HL-60/S4 (cell line): ENCODE measurements around the gene TRIM34.
"Not testable (repeated sequence)": the region's sequence is repeated elsewhere in the genome, so short reads cannot be mapped to it uniquely, and the experiment has no call there.

ENCODE experiments used
- in situ Hi-C: fragments of 300-500 bp; cut with MboI; formaldehyde crosslinking; loops from 2 replicates; pipeline ENCODE4 v1.14.3; 2022; ENCODE audit warnings: low sequenced_read_pairs

Gene TRIM34

DNA sequence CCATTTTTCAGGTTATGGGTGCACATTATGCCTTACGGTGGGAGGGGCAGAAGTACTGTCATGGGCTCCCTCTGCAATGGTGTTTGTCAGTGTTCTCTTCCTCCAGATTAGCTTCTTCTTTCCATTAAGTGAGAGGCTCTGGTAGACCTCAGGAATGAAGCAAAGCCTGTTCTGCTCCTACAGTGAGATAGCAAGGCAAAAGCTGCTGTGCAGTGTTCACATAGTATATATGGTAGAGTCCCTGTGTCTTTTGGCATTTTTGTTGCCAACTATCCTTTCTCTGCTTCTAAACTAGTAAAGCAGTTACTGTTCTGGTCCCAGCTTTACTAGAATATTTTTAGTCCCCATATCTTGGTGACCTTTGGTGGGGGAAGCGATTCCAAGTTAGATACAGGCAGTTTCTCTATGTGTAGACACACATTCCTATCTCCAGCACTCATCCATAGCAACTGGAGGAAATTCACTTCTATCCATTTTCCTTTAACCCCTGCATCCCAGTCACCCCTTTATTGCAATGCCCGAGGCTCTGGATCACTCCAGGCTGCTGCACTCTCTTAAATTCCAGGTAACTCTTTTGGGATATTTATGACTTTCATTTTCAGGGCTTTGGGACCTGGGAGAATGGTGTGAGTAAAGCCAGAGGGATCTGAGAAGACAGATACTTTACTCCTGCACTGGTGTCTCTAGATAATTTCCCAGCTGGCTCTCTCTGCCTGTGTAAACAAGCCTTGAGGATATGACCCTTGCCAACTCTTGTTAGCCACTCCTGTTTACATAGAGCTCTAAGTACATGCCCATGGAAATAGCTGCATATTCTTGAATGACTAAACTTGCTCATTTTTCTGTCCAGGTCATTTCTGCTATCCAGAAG, 3.9 kb upstream of the TRIM34 start:
- in situ Hi-C loops = no loop called here

DNA sequence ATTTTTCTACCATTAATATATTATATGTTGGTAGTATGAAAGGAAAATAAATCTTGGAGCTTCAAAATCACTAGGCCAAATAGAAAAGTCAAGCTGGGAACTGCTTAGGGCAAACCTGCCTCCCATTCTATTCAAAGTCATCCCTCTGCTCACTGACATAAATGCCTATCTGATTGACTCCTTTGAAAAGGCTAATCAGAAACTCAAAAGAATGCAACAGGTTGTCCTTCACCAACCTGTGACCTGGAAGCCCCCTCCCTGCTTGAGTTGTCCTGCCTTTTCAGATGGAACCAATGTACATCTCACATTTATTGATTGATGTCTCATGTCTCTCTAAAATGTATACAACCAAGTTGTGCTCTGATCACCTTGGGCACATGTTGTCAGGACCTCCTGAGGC, 3.2 kb upstream of the TRIM34 start:
- in situ Hi-C loops = no loop called here

DNA sequence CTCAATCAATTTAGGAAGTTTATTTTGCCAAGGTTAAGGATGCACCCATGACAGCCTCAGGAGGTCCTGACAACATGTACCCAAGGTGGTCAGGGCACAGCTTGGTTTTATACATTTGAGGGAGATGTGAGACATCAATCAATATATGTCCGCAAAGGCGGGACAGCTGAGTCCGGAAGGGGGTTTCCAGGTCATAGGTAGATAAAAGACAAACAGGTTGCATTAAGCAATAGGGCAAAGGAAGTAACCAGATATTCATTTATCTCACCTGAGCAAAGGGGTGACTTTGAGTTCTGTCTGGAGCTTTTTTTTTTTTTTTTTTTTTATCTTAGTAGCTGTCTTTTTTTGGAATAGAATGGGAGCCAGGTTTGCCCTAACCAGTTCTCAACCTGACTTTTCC, 2.0 kb upstream of the TRIM34 start:
- in situ Hi-C loops = no loop called here

DNA sequence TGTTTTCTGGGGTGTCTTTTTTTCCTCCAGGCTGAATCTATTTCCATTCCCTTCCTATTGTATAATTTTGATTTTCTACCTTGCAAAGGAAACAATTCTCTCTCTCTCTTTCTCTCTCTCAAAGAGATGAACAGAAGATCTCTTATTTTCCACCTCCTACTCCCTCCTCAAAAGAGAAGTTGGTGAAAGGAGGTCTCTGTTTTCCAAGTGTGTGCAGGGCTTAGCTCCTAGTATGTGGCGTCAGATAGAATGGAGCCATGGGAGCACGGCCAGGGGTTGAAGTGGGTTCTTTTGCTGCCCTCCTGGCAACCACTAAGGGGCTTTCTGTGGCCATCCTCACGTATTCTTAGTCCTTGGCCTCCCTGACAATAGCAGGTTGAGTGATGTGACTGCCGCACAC, 480 bp downstream of the TRIM34 start:
- in situ Hi-C loops = no loop called here

DNA sequence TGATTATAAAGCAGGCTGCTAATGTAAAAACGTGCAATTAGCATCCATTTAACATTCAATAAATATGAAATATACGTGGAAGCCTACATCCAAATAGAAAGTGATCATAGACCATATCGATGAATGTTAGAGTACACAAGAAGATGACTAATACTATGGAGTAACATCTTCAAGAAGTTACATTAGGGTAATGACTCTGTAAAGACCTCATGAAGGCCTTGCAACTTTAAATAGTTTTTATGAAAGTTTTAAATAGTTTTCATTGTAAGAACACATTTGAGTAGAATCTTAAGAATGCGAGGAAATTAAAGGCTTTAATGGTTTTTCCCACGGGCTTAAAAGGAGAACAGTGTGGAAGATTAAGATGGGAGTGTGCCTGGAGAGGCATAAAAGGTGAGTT, 1.4 kb downstream of the TRIM34 start:
- in situ Hi-C loops = no loop called here

DNA sequence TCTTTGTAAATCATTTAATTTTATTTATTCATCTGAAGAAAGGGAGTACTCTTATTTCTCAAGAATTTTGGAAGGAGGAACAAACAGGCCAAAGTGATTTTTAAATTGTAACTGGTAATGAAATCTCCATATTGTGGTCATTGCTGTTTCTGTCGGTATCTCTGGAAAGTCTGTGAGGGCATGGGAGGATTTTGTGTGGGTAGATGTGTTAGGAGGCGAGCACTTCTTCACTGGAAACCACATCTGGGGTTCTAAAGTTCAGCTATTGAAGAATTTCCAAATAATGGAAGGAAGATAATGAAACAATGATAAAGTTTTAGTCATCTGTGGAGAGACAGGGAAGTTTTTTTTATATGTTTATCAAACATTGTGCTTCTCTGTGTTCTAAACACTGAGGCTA, 6.6 kb downstream of the TRIM34 start:
- in situ Hi-C loops = no loop called here

DNA sequence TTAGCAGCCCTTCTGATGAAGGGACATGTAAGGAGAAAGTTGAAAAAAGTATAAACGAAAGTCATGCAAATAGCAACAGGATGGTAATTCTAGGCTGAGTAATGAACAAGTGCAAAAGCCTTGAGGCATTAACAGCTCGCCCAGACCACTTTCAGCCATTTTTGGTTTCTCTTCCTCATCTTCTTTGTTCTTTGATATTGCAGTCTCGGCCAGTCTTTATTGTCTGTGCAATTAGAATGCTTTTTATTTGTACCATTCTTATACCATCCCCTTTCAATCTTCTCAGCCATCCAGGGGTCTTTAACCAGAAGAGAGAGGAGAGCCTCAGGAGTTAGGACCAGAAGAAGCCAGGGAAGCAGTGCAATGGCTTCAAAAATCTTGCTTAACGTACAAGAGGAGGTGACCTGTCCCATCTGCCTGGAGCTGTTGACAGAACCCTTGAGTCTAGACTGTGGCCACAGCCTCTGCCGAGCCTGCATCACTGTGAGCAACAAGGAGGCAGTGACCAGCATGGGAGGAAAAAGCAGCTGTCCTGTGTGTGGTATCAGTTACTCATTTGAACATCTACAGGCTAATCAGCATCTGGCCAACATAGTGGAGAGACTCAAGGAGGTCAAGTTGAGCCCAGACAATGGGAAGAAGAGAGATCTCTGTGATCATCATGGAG, 7.3 kb downstream of the TRIM34 start:
- in situ Hi-C loops = no loop called here

DNA sequence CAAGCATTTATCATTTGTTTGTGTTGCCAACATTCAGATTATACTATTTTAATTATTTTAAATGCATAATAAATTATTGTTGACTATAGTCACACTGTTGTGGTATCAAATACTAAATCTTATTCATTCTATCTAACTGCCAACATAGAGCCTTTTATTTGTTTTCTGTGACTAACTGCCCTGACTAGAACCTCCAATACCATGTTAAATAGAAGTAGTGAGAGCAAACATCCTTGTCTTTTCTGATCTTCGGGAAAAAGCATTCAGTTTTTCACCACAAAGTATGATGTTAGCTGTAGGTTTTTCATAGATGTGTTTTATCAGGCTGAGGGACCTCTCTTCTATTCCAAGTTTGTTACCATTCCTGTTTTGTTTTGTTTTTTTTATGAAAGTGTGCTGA, 15.2 kb downstream of the TRIM34 start:
- in situ Hi-C loops = no loop called here

DNA sequence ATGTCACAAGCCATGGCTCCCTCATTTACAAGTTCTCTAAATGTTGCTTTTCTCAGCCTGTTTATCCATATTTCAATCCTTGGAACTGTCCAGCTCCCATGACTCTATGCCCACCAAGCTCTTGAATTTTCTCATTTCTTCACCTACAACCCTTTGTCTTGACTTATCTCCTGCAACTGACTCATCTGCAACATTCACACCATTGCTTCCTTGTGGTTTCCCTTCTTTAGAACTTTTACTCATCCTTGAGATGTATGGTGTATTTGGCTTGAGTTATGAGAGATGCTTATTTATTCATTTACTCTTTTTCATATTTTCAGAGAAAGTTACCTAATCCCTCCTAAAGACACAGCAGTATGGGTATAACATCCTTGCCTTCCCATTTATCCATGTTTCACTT, 18.8 kb downstream of the TRIM34 start:
- in situ Hi-C loops = no loop called here

DNA sequence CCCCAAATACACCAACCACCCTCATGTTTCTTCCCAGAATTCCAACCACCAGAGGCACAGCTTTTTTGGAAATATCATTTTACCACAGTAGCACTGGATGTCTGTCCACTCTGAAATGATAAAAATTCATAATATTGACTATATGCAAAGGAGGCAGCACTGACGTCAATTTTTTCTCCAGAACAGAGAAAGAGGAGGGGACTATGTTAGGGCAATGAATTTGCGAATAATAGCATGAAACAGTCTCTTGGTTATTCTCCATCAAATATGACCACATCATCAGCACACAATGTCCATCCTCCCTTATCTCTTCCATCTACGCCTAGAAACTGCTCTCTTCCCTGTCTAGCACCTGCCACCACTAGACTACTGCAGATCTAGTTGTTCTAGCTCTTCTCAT, 21.3 kb downstream of the TRIM34 start:
- in situ Hi-C loops = no loop called here

DNA sequence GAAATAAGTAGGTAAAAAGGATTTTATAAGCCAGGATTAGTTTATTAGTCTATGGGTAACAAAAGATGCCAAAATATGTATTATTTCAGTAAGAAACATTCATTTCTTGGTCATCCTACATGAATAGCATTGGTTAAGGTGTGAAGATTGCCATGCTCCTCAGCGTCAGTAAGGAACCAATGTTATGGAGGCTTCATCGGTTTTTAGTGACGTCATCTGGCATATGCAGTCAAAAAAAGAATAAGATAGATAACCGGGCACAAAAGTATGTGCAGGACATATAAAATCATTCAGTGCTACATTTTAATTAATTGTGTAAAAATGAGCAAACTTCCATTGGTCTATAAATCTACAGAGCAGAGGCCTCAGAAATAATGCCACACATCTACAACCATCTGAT, 30.7 kb downstream of the TRIM34 start:
- in situ Hi-C loops = no loop called here

DNA sequence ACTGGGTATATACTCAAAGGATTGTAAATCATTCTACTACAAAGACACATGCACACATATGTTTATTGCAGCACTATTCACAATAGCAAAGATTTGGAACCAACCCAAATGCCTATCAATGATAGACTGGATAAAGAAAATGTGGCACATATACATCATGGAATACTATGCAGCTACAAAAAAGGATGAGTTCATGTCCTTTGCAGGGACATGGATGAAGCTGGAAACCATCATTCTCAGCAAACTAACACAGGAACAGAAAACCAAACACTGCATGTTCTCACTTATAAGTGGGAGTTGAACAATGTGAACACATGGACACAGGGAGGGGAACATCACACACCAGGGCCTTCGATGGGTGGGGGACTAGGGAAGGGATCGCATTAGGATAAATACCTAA, 32.2 kb downstream of the TRIM34 start:
- in situ Hi-C loops = not testable (repeated sequence)

DNA sequence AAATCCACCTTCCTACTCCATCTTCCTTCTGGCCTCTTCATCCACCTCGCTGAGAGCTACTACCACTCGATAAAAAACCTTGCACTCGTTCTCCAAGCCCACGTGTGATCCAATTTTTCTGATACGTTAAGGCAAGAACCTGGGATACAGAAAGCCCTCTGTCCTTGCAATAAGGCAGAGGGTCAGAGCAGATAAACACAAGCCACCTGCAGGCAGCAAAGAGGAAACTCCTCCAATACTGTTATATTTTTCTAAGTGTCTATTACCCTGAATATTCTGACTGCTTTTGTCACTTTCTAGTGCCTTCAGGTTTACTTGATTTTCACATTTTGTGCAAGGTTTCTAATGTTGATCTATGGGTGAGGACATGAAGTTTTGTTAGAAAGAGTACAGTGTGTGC, 33.5 kb downstream of the TRIM34 start:
- in situ Hi-C loops = no loop called here

DNA sequence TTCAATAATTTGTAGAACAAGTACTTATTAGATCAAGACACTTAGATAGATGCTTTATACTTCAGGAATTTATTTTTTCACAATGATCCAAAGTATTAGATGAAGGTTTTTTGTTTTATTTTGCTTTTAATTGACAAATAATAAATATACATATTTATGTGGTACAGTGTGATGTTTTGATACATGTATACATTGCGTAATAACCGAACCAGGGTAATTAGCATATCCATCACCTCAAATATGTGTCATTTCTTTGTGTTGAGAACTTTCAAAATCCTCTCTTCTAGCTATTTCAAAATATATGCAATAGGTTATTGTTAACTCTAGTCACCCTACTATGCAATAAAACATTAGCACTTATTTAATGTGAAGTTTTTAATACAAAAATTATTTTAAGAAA, 38.7 kb downstream of the TRIM34 start:
- in situ Hi-C loops = no loop called here

DNA sequence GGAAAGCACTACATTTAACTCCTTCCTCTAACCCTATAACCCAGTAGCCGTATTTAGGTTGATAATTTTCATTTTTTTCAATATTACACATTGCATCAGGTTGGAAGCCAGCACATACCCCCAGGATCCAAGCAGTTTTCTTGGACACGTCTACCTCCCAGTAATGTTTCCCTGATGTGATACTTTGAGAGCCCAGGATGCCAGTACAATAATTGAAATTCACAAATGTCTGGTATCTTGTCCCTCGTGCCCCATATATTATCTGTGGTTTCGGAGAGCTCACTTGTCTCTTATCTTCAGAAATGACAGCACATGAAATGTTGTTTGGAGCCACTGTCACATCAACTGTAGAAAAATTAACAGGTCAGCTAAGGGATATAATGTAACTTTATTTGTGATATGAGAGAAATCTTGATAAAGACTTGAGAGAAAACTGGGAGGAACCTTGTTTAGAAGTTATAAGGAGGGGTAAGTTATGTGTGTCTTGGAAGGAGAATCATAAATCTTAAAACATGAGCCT, 40.3 kb downstream of the TRIM34 start:
- in situ Hi-C loops = no loop called here

DNA sequence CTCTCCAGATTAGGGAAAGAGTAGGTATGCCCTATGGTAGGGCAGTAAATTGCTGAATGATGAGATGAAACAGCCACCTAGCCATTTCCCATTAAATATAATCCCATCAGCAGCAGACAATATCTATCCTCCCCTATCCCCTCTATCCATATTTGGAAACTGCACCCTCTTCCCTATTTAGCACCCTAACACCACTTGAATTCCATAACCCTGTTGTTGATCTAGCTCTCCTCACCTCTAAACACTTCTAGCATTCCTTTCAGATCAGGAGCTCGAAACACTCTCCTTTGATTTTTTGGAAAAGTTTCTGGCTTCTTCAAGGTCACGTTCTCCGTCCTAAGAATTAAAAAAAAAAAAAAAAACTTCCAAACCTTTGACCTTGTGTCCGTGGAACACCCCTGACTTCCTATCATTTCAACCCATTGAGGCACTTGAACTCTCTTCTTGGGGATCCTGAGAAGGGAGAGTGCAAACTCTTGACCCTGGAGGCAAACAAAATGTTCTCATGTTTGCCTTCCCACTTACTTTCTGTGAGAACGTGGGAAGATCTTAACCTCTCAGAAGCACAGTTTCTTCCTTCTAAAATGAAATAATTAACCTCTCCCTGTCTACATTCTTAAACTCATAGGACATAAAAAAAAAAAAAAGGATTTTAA, 41.1 kb downstream of the TRIM34 start:
- in situ Hi-C loops = no loop called here

DNA sequence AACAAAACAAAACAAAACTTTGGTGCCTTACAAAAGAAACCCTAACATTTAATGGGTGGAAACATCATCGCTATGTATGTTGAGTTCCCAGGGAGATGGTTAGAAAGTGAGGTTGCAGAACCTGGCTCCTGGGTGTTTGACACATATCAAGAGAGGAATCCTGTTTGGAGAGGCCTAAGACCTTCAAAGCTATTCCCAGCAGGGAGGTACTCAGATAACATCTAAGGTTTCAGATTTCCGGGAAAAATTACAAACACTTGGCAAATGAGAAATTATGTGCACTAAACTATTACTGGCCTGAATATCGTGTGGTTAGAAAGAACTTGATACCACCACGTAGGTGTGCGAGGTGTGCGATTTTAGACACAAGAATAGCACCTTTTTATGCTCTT, 41.6 kb downstream of the TRIM34 start:
- in situ Hi-C loops = no loop called here

DNA sequence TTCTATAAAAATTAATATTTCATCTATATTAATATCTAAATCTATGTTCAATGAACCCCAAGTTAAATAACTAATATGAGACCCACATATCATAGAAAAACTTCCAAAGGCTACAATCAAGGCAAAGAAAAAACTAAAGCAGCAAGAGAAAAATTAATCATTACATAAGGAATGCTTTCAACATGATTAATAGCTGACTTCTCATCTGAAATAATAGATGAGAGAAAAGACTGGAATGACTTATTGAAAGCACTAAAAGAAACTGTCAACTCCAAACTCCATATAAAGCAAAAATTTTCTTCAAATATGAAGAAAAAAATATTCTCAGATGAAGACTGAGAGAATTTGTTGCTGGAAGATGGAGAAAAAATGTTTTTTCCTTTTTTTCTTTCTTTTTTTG, 47.0 kb downstream of the TRIM34 start:
- in situ Hi-C loops = no loop called here

DNA sequence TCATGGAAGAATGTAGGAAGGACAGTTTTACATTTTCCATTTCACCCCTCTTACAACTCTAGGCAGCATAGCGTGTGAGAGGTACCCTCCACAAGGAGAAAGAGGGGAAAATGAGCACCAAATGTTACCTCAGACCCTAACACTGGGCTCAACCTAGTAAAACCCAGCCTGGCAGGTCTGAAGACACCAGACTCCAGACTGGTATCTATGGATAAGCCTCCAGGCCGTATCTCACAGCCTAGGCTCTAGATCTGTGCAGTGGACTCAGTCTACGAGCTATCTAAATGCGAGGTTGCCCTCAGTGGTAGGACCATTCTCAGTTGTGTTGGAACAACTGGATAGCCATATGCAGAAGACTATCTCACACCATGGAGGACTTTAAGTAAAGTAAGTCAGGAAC, 49.6 kb downstream of the TRIM34 start:
- in situ Hi-C loops = no loop called here

DNA sequence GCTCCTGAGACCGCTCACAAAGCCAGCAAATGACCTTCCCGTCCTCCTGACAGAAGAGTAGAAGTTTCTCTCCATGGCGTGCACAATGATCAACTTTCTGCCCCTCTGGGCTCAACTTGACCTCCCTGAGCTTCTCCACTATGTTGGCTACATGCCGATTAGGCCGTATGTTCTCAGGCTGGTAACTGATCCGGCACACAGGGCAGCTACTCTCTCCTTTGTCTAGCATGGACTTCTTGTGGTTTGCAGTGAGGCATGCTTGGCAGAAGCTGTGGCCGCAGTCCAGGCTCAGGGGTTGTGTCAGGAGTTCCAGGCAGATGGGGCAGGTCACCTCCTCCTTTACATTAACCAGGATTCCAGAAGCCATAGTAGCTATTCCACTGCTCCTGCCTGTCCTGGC, 55.0 kb downstream of the TRIM34 start:
- in situ Hi-C loops = no loop called here

DNA sequence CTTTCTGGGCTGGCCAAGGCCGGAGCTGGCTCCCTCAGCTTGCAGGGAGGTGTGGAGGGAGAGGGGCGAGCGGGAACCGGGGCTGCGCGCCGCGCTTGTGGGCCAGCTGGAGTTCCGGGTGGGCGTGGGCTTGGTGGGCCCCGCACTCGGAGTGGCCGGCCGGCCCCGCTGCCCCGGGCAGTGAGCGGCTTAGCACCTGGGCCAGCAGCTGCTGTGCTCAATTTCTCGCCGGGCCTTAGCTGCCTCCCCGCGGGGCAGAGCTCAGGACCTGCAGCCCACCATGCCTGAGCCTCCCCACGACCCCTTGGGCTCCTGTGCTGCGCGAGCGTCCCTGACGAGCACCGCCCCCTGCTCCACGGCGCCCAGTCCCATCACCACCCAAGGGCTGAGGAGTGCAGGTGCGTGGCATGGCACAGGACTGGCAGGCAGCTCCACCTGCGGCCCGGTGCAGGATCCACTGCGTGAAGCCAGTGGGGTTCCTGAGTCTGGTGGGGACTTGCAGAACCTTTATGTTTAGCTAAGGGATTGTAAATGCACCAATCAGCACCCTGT, 58.2 kb downstream of the TRIM34 start:
- in situ Hi-C loops = not testable (repeated sequence)

DNA sequence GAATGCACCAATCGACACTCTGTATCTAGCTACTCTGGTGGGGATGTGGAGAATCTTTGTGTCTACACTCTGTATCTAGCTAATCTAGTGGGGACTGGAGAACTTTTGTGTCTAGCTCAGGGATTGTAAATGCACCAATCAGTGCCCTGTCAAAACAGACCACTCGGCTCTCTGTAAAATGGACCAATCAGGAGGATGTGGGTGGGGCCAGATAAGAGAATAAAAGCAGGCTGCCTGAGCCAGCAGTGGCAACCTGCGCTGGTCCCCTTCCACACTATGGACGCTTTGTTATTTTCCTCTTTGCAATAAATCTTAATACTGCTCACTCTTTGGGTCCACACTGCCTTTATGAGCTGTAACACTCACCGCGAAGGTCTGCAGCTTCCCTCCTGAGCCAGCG, 58.8 kb downstream of the TRIM34 start:
- in situ Hi-C loops = not testable (repeated sequence)
